Calu3 (cell line): Measurements from ENCODE around the gene SMNDC1. TPM values are rescaled to one million over a fixed set of nuclear protein-coding genes. Genes with fewer than 3 reads are reported as not detected.

Experiments
- BruUV-seq: library from RNA; stranded (reverse); fragments of 400-500 nt; replicated peaks from 2 replicates; lab custom pipeline; 2021; lab: Mats Ljungman, UMichigan
- CTCF ChIA-PET: fragments of 300-600 bp; sonication (Branson Sonifier 250); formaldehyde crosslinking; loops from one replicate; lab custom pipeline; 2022; ENCODE audit warnings: antibody characterized with exemption; lab: Charles Lee
- DNase-seq: peaks from one replicate; pipeline ENCODE4 v3.0.0; 2022
- H3K27ac Mint-ChIP-seq: one replicate; pipeline ENCODE4 v1.8.0; 2022; ENCODE audit warnings: mixed read lengths; ENCODE audit not compliant: unreplicated experiment
- H3K27me3 Mint-ChIP-seq: one replicate; pipeline ENCODE4 v1.8.0; 2022; ENCODE audit warnings: mixed read lengths; ENCODE audit not compliant: unreplicated experiment
- H3K36me3 Mint-ChIP-seq: one replicate; pipeline ENCODE4 v1.8.0; 2022; ENCODE audit warnings: mild to moderate bottlenecking, moderate library complexity, mixed read lengths; ENCODE audit not compliant: insufficient read depth, unreplicated experiment
- H3K4me1 Mint-ChIP-seq: one replicate; pipeline ENCODE4 v1.8.0; 2022; ENCODE audit warnings: mild to moderate bottlenecking, low read depth, mixed read lengths; ENCODE audit not compliant: unreplicated experiment
- H3K4me3 Mint-ChIP-seq: one replicate; pipeline ENCODE4 v1.8.0; 2022; ENCODE audit warnings: mild to moderate bottlenecking, low read depth, moderate library complexity, mixed read lengths; ENCODE audit not compliant: unreplicated experiment
- H3K9me3 Mint-ChIP-seq: one replicate; pipeline ENCODE4 v1.8.0; 2022; ENCODE audit warnings: low read depth, mixed read lengths; ENCODE audit not compliant: unreplicated experiment
- CTCF ChIP-seq: fragments of 200-600 bp; IDR thresholded peaks from one replicate; pipeline ENCODE4 v1.8.0; 2022; ENCODE audit warnings: antibody characterized with exemption; ENCODE audit not compliant: unreplicated experiment
- intact Hi-C: fragments of 100-400 bp; cut with micrococcal nuclease; formaldehyde crosslinking; loops from one replicate; pipeline ENCODE4 v1.10.0; 2022; ENCODE audit not compliant: unreplicated experiment
- total RNA-seq: library from RNA; stranded (reverse); gene quantifications from 2 replicates; pipeline ENCODE4 v1.2.3, GENCODE V29; 2022

The SMNDC1 gene
- total RNA-seq, 1 experiment from 2014 or later = 32.8 TPM

- no TSS peak for BruUV-seq
- no peaks in the 10 kb centered on the region for H3K4me1 Mint-ChIP-seq
- intact Hi-C loops = loop anchor here (5.0 kb wide), 1 partner anchor 369 kb away; no protein-coding TSS in a partner anchor
- no peak overlapping the region for H3K27ac Mint-ChIP-seq
- no peaks in the 10 kb centered on the region for H3K9me3 Mint-ChIP-seq
- no peak overlapping the region for H3K4me3 Mint-ChIP-seq
- no peak for DNase-seq
- H3K27me3 Mint-ChIP-seq = no peaks in the 10 kb centered on the region
- TF ChIP-seq CTCF = no peak
- CTCF ChIA-PET = interaction anchor here (0.6 to 1.0 kb wide), 2 partner anchors 103 to 232 kb away, joined by 3 read pairs; no protein-coding TSS in a partner anchor
- H3K36me3 Mint-ChIP-seq = peaks cover 25% of the 10 kb centered on the region
Observed at GRCh38 chr10:110307805-110308204, 3.1 kb upstream of the SMNDC1 start.

- intact Hi-C loops = loop anchor here (1.0 to 5.0 kb wide), 3 partner anchors 241 to 371 kb away; no protein-coding TSS in a partner anchor
- Mint-ChIP-seq H3K4me1 (no peaks in the 10 kb centered on the region), H3K27ac (peak overlapping the region; percentile 77), H3K27me3 (no peaks in the 10 kb centered on the region), H3K4me3 (peak overlapping the region; percentile 74), H3K9me3 (no peaks in the 10 kb centered on the region), H3K36me3 (peaks cover 25% of the 10 kb centered on the region)
- CTCF ChIA-PET = interaction anchor here (0.6 to 1.4 kb wide), 4 partner anchors 105 to 366 kb away, joined by 3 to 5 read pairs (median 4); no protein-coding TSS in a partner anchor
- TF ChIP-seq CTCF = no peak
- no peak for DNase-seq
- BruUV-seq = no TSS peak
Observed at GRCh38 chr10:110306452-110306768, 1.7 kb upstream of the SMNDC1 start.

GRCh38 chr10:110305767-110306451, 1.2 kb upstream of the SMNDC1 start:
- intact Hi-C loops = loop anchor here (1.0 to 5.0 kb wide), 3 partner anchors 241 to 371 kb away; no protein-coding TSS in a partner anchor
- Mint-ChIP-seq H3K4me3 (peak overlapping the region; percentile 74), H3K9me3 (no peaks in the 10 kb centered on the region), H3K27ac (peak overlapping the region; percentile 93), H3K4me1 (peaks cover 5% of the 10 kb centered on the region), H3K36me3 (peaks cover 25% of the 10 kb centered on the region), H3K27me3 (no peaks in the 10 kb centered on the region)
- TF ChIP-seq CTCF = peak; percentile 40
- CTCF ChIA-PET = interaction anchor here (0.6 to 1.4 kb wide), 8 partner anchors 97 to 375 kb away, joined by 3 to 5 read pairs (median 4); no protein-coding TSS in a partner anchor
- peak; percentile 33 for DNase-seq
- no TSS peak for BruUV-seq

GRCh38 chr10:110304394-110304779, 333 bp downstream of the SMNDC1 start:
- intact Hi-C loops = no loop called here
- BruUV-seq = no TSS peak
- CTCF ChIA-PET = interaction anchor here (1.4 kb wide), 2 partner anchors 193 to 301 kb away, joined by 3 to 6 read pairs; no protein-coding TSS in a partner anchor
- H3K4me3 Mint-ChIP-seq = peak overlapping the region; percentile 74
- DNase-seq = no peak
- no peaks in the 10 kb centered on the region for H3K27me3 Mint-ChIP-seq
- peaks cover 25% of the 10 kb centered on the region for H3K36me3 Mint-ChIP-seq
- no peaks in the 10 kb centered on the region for H3K9me3 Mint-ChIP-seq
- peak overlapping the region; percentile 93 for H3K27ac Mint-ChIP-seq
- peaks cover 10% of the 10 kb centered on the region for H3K4me1 Mint-ChIP-seq
- TF ChIP-seq CTCF = no peak
